RWPE1 (cell line): Measurements from ENCODE around the gene DNAI4.

ENCODE experiments used
- CTCF ChIA-PET: fragments of 350-600 bp; sonication (Branson Sonifier 250); formaldehyde crosslinking; extraction: SDS; loops from one replicate; lab custom pipeline; 2021; lab: Yijun Ruan, JAX
- POLR2A ChIA-PET: fragments of 400-600 bp; formaldehyde crosslinking; extraction: SDS; loops from one replicate; lab custom pipeline; 2020; ENCODE audit warnings: antibody characterized with exemption; ENCODE audit not compliant: low non-redundant PET; lab: Yijun Ruan, JAX
- DNase-seq: peaks from one replicate; pipeline ENCODE4 v3.0.0; 2012; ENCODE audit warnings: low spot score
- H3K27ac ChIP-seq: fragments of 450-650 bp; 2 replicates; pipeline ENCODE4 v1.5.1; 2017
- CTCF ChIP-seq: fragments of 450-650 bp; conservative IDR thresholded peaks from 2 replicates; pipeline ENCODE4 v1.5.1; 2017; ENCODE audit warnings: low read depth, mild to moderate bottlenecking

DNAI4 gene

GRCh38 chr1:66775646-66776045 lies 149.0 kb downstream of the DNAI4 start:
- H3K27ac ChIP-seq = no peak overlapping the region
- no peak for DNase-seq
- CTCF ChIA-PET = no interaction called here
- TF ChIP-seq CTCF = no peak
- POLR2A ChIA-PET = no interaction called here

- no peak for DNase-seq
- ChIA-PET POLR2A (no interaction called here), CTCF (interaction anchor here (0.9 kb wide), 1 partner anchor 151 kb away, joined by 3 read pairs; no protein-coding TSS in a partner anchor)
- H3K27ac ChIP-seq = no peak overlapping the region
- no peak for TF ChIP-seq CTCF
Measured at GRCh38 chr1:66774438-66774837, 150.2 kb downstream of the DNAI4 start.

DNA sequence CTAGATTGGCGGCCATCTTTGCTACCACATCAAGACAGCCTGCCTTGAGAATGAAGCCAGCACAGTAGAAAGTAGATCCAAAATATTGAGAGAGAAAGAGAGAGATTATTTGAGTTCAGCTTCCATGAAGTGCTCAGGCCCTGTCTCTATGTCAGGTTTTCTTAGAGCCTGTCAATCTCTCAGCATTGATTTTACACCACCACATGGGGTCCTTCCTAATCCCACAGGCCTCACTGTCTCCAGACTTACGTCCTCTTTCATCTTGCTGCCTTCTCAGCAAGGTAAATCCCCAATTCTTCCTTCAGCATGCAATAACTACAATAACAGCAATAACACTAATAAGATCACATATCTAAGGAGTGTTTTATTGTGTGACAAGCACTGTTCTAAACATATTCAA lies 151.4 kb downstream of the DNAI4 start:
- TF ChIP-seq CTCF = no peak
- CTCF ChIA-PET = interaction anchor here (0.6 kb wide), 1 partner anchor 85 kb away, joined by 3 read pairs; no protein-coding TSS in a partner anchor
- no peak overlapping the region for H3K27ac ChIP-seq
- DNase-seq = no peak
- POLR2A ChIA-PET = no interaction called here

DNA sequence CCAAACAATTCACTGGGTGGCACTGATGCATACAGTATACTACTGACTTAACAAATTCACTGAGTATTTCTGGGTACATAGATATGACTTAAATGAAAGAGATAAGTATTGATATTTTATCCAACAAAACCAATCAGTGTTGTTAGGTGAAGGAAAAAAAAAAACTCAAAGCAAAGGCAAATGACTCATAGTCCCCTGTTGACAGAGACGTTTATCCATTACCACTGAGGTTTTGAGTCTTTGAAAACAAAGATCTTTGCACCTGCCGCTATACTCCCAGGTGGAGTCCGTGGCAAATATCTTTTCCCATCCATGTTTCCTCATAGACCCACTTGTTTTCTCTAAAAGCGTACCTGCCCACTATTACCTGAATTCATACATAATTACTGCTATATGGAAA lies 154.0 kb downstream of the DNAI4 start:
- POLR2A ChIA-PET = no interaction called here
- TF ChIP-seq CTCF = no peak
- CTCF ChIA-PET = no interaction called here
- H3K27ac ChIP-seq = no peak overlapping the region
- no peak for DNase-seq

DNA sequence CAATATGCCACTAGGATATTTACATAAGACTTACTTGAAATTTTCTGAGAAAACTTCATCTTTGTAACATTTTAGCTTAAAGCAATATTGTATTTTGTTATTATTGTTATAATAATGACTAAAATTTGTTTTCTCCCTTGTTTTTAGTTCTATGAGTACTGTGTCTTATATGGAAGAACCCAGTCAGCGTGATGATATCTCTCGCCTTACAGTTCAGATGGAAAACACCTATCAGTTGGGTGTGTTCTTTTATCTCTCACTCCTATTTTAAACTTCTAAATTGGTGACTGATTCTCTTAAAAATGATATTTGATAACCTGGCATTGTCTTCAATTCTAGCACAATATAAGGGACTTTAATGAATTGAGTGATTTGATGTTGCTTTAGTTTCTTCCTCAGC lies 154.4 kb downstream of the DNAI4 start:
- DNase-seq = no peak
- TF ChIP-seq CTCF = no peak
- no peak overlapping the region for H3K27ac ChIP-seq
- POLR2A ChIA-PET = no interaction called here
- CTCF ChIA-PET = no interaction called here

- no peak for DNase-seq
- CTCF ChIA-PET = no interaction called here
- TF ChIP-seq CTCF = no peak
- POLR2A ChIA-PET = no interaction called here
- no peak overlapping the region for H3K27ac ChIP-seq
Measured at GRCh38 chr1:66769512-66770229, 155.0 kb downstream of the DNAI4 start.
